Measurements from ENCODE around the gene NCOA7. TPM values are rescaled to one million over a fixed set of nuclear protein-coding genes. Genes with fewer than 3 reads are reported as not detected.

NCOA7 gene
- total and polyA plus RNA-seq, 5 experiments from 2014 or later, result 9.4 to 48.0 (median 16.5) TPM

DNA sequence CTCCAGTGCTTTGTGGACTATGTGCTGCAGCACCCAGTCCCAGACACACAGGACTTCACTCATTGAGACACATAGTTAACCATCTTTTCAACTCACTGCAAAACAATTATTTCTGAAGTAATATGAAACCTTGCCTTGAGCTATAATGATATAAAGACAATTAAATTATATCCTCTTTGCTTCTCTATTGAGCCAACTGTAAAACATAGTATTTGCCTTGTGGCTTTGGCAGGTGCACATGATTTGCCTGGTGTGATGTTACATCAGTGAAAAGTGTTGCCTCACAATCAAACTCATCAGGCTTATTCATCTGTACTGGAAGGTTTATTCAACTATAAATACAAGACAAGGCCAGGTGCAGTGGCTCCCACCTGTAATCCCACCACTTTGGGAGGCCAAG is 80.6 kb downstream of the NCOA7 start:
- no peak overlapping the region for H3K4me3 Mint-ChIP-seq
- H3K27me3 Mint-ChIP-seq, result no peaks in the 10 kb centered on the region
- no peaks in the 10 kb centered on the region for H3K9me3 Mint-ChIP-seq
- POLR2A ChIA-PET, result no interaction called here
- no peak for ATAC-seq
- peaks cover 4 to 23% (median 13%) of the 10 kb centered on the region in 3 donors for H3K36me3 Mint-ChIP-seq
- DNase-seq, result no peak
- H3K4me1 Mint-ChIP-seq, result peaks cover 0 to 2% (median 1%) of the 10 kb centered on the region in 4 donors
- no peak overlapping the region for H3K27ac Mint-ChIP-seq

DNA sequence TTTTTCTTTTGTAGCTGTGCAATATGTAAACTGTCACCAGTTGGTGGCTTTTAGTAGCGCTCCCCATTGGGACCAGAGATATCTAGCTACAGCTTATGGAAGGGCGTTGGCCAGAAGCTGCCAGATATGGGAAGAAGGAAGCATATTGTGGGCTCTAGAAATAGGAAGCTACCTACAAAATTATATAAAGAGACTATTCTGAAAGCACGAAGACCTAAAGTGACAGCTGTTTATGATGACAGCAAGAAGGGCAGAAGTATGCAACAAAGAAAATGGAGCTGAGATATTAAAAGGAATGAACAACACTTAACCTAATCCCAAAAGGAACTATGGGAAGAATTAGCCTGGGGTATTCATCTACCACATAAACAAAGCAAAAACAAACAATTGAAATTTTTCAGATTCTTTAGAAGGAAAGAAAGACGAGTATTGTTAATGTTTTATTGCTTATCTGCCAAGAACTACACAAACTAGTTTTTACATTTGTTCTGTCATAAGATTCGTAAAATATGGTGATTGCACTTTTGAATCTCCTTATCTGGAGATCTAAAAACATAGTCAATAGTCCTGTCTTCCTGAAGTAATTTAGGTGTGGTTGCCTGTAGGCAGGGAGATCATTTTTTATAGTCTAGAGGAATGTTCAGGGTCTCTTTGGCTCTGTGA is 81.6 kb downstream of the NCOA7 start:
- POLR2A ChIA-PET, result no interaction called here

GRCh38 chr6:125882243-125882642 is 91.5 kb downstream of the NCOA7 start:
- Mint-ChIP-seq H3K4me3 (no peak overlapping the region), H3K36me3 (peaks cover 3 to 91% (median 24%) of the 10 kb centered on the region in 3 donors), H3K27me3 (no peaks in the 10 kb centered on the region), H3K4me1 (no peaks in the 10 kb centered on the region), H3K27ac (no peak overlapping the region), H3K9me3 (no peaks in the 10 kb centered on the region)
- POLR2A ChIA-PET, result no interaction called here
- DNase-seq, result no peak
- no peak for ATAC-seq

More for the DNA sequence above, 81.6 kb downstream of the NCOA7 start:
- Mint-ChIP-seq H3K9me3 (no peaks in the 10 kb centered on the region), H3K4me1 (peaks cover 0 to 2% (median 1%) of the 10 kb centered on the region in 4 donors), H3K4me3 (no peak overlapping the region), H3K36me3 (peaks cover 4 to 26% (median 13%) of the 10 kb centered on the region in 3 donors), H3K27ac (no peak overlapping the region), H3K27me3 (no peaks in the 10 kb centered on the region)
- ATAC-seq (no peak), DNase-seq (no peak)

GRCh38 chr6:125884634-125885371 is 94.0 kb downstream of the NCOA7 start:
- Mint-ChIP-seq H3K27me3 (no peaks in the 10 kb centered on the region), H3K4me1 (no peaks in the 10 kb centered on the region), H3K27ac (peak overlapping the region in 1 of 10 donors; percentile 27), H3K4me3 (no peak overlapping the region), H3K36me3 (peaks cover 3 to 79% (median 26%) of the 10 kb centered on the region in 3 donors), H3K9me3 (no peaks in the 10 kb centered on the region)
- ATAC-seq (no peak), DNase-seq (no peak)
- POLR2A ChIA-PET, result no interaction called here

DNA sequence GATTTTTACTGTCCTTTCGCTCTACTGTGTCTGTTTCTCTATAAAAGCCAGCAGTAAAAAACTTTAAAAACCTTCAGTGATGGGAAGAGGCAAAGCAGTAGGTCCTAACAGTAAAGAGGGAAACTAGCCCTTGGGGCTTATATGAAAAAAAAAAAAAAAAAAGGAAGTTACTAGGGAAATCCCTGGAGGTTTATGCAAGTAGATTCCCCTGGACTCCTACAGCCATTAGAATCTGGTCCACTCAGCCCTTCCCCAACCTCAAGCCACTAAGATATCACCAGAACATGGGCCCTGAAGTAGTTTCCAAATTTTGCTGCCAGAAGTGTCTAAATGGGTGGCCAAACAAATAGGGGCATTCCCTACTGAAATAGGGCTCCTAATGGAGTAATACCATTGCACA is 95.3 kb downstream of the NCOA7 start:
- ATAC-seq (no peak), DNase-seq (no peak)
- Mint-ChIP-seq H3K9me3 (no peaks in the 10 kb centered on the region), H3K36me3 (peaks cover 3 to 80% (median 25%) of the 10 kb centered on the region in 3 donors), H3K4me3 (no peak overlapping the region), H3K4me1 (no peaks in the 10 kb centered on the region), H3K27me3 (no peaks in the 10 kb centered on the region), H3K27ac (peak overlapping the region in 2 of 10 donors; percentile 35 to 54)
- POLR2A ChIA-PET, result no interaction called here

GRCh38 chr6:125886914-125887313 is 96.2 kb downstream of the NCOA7 start:
- peaks cover 3 to 74% (median 24%) of the 10 kb centered on the region in 3 donors for H3K36me3 Mint-ChIP-seq
- POLR2A ChIA-PET, result no interaction called here
- no peak overlapping the region for H3K4me3 Mint-ChIP-seq
- peak overlapping the region in 2 of 10 donors; percentile 2 to 39 for H3K27ac Mint-ChIP-seq
- DNase-seq (no peak), ATAC-seq (no peak)
- H3K4me1 Mint-ChIP-seq, result no peaks in the 10 kb centered on the region
- H3K9me3 Mint-ChIP-seq, result no peaks in the 10 kb centered on the region
- no peaks in the 10 kb centered on the region for H3K27me3 Mint-ChIP-seq

DNA sequence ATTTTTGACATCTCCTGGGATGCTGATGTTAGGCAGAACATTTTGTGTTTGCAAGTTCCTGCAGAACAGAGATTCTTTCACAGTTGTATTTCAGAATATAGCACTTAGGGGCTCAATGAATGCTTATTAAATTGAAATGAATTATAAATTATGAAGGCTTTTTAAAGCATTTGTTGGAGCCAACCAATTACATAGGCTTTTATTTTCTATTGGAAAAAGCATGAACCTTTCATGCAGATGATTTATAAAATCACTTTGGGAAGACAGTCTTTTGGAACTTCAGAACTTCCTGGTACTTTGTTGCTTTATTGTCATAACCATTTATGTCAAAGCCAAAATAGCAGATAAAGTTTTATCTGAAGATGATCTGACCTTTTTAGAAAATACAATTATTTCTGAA is 96.6 kb downstream of the NCOA7 start:
- Mint-ChIP-seq H3K4me3 (no peak overlapping the region), H3K4me1 (no peaks in the 10 kb centered on the region), H3K27me3 (no peaks in the 10 kb centered on the region), H3K27ac (no peak overlapping the region), H3K36me3 (peaks cover 3 to 74% (median 24%) of the 10 kb centered on the region in 3 donors), H3K9me3 (no peaks in the 10 kb centered on the region)
- DNase-seq, result no peak
- no peak for ATAC-seq
- POLR2A ChIA-PET, result no interaction called here

DNA sequence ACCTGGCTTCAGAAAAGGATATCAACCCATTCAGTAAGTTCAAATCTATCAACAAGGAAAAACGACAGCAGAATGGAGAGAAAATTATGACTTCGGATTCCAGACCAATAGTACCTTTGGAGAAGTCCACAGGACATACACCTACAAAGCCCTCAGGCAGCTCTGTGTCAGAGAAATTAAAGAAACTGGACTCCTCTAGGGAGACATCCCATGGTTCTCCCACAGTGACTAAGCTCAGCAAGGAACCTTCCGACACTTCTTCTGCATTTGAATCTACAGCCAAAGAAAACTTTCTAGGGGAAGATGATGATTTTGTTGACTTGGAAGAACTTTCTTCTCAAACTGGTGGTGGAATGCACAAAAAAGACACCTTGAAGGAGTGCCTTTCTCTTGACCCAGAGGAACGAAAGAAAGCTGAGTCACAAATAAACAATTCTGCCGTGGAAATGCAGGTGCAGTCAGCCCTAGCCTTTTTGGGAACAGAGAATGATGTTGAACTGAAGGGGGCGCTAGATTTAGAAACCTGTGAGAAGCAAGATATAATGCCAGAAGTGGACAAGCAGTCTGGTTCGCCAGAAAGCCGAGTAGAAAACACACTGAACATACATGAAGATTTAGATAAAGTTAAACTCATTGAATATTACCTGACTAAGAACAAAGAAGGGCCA is 98.4 kb downstream of the NCOA7 start:
- Mint-ChIP-seq H3K27ac (no peak overlapping the region), H3K4me3 (no peak overlapping the region), H3K36me3 (peaks cover 3 to 65% (median 20%) of the 10 kb centered on the region in 3 donors), H3K9me3 (no peaks in the 10 kb centered on the region), H3K27me3 (no peaks in the 10 kb centered on the region), H3K4me1 (no peaks in the 10 kb centered on the region)
- ATAC-seq (no peak), DNase-seq (peak in 4 of 10 donors; percentile 3 to 28 (median 12))
- POLR2A ChIA-PET, result no interaction called here

DNA sequence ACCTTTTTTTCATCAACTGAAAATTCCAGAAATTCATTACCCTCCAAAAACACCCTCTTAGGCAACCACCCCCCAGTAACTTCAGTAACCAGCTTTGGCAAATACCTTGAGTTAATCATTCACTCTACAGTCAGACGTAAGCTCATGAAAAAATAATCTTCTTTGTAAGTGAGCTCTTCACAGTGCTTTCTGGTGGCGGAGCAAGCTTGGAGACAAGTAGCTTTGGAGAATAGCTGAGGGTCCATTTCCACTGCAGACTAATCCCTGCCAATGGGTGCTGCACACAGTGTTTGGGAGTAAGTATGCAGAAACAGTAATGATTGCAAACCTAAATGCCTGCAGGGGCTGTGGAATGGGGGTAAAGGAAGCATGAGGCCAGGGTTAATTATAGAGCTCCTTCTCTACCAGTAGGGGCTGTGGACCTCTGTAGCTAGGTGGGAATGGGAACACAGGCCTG is 109.0 kb downstream of the NCOA7 start:
- Mint-ChIP-seq H3K4me1 (peaks cover 0 to under 1% (median 0%) of the 10 kb centered on the region in 4 donors), H3K27me3 (no peaks in the 10 kb centered on the region), H3K9me3 (no peaks in the 10 kb centered on the region), H3K27ac (peak overlapping the region in 1 of 10 donors; percentile 24), H3K36me3 (peaks cover 0 to 25% (median 1%) of the 10 kb centered on the region in 3 donors), H3K4me3 (no peak overlapping the region)
- POLR2A ChIA-PET, result no interaction called here
- no peak for DNase-seq
- no peak for ATAC-seq

GRCh38 chr6:125904871-125905270 is 114.1 kb downstream of the NCOA7 start:
- no peaks in the 10 kb centered on the region for H3K9me3 Mint-ChIP-seq
- H3K36me3 Mint-ChIP-seq, result peaks cover 0 to 27% (median 1%) of the 10 kb centered on the region in 3 donors
- no peaks in the 10 kb centered on the region for H3K27me3 Mint-ChIP-seq
- H3K4me3 Mint-ChIP-seq, result no peak overlapping the region
- H3K27ac Mint-ChIP-seq, result peak overlapping the region in 1 of 10 donors; percentile 54
- no peak for DNase-seq
- POLR2A ChIA-PET, result no interaction called here
- peaks cover 0 to 6% (median 3%) of the 10 kb centered on the region in 4 donors for H3K4me1 Mint-ChIP-seq
- ATAC-seq, result no peak

- POLR2A ChIA-PET, result no interaction called here
- DNase-seq (peak in 5 of 10 donors; percentile 7 to 31 (median 18)), ATAC-seq (peak; percentile 53 to 59)
- H3K36me3 Mint-ChIP-seq, result peaks cover 0 to 28% (median 1%) of the 10 kb centered on the region in 3 donors
- no peaks in the 10 kb centered on the region for H3K27me3 Mint-ChIP-seq
- H3K27ac Mint-ChIP-seq, result peak overlapping the region in 3 of 10 donors; percentile 1 to 26 (median 15)
- peaks cover 0 to 7% (median 5%) of the 10 kb centered on the region in 4 donors for H3K4me1 Mint-ChIP-seq
- no peak overlapping the region for H3K4me3 Mint-ChIP-seq
- H3K9me3 Mint-ChIP-seq, result no peaks in the 10 kb centered on the region
These were observed 115.6 kb downstream of the NCOA7 start for GRCh38 chr6:125906158-125906998.

DNA sequence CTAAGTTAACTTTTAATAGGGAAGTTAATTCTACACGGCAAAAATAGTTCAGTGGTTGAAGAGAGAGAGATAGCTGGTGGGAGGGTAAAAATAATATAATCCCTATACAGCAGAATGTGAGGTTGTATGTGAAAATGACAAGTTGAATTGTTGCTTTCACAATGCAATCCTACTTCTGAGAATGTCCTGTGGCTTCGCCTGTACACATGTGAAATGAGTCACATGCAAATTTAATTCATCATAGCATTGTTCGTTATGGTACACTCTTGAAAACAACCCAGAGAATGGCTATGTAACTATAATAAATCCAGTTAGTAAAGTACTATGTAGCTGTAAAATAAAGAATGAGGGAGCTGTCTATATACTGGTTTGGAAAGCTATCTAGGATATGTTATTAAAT is 119.8 kb downstream of the NCOA7 start:
- H3K4me1 Mint-ChIP-seq, result peaks cover 0 to 6% (median 4%) of the 10 kb centered on the region in 4 donors
- peaks cover 5 to 26% (median 6%) of the 10 kb centered on the region in 3 donors for H3K36me3 Mint-ChIP-seq
- no peak overlapping the region for H3K27ac Mint-ChIP-seq
- no peaks in the 10 kb centered on the region for H3K27me3 Mint-ChIP-seq
- no peak overlapping the region for H3K4me3 Mint-ChIP-seq
- DNase-seq (no peak), ATAC-seq (no peak)
- POLR2A ChIA-PET, result no interaction called here
- H3K9me3 Mint-ChIP-seq, result no peaks in the 10 kb centered on the region
